ENCODE data around the gene CASP2.

CASP2 gene

DNA sequence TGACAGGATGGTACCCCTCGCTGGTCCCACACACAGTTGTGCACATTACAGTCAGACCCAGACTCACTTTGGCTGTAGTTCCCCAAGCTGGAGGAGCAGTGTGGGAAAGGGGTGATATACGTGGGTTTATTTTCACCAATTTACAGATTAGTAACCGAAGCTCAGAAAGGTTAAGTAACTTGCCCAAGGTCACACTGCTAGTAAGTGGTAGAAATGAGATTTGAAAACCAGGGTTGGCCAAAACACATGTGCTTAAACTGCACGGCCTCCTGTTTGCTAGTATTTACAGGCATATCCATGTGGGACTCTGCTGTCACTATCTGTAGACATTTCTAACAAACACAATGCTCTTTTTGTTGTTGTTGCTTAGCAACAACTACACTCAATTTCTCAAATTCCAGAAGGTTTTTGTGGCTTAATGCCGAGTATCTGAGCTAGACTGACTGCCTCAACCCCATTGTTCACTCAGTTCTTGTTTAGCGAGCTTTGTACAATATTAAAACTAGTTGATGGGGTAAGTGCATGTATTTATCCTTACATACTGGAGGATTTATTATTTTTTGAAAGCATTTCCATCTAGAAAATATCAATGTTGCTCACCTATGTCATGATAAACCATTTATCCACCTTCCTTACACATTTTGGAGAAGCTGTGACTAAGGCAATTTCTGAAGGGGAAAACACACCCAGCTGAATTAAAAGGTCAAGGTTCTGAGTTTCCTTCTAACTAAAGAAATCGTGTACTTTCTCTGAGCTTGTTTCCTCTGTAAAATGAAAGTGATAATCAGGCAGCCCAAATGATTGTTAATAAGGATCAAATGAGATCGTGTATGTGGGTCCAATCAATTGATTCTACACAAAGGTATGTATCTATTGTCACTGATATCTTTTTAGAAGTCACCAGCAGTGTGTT is 8.7 kb upstream of the CASP2 start:
- H3K4me3 Mint-ChIP-seq: no peak overlapping the region
- H3K36me3 Mint-ChIP-seq (ENCODE audit: low read depth): no peaks in the 10 kb centered on the region
- no peaks in the 10 kb centered on the region for H3K27me3 Mint-ChIP-seq
- intact Hi-C loops (cut with micrococcal nuclease): no loop called here
- no peak overlapping the region for H3K27ac Mint-ChIP-seq
- H3K4me1 Mint-ChIP-seq (ENCODE audit: low read depth): peaks cover 23% of the 10 kb centered on the region
- H3K9me3 Mint-ChIP-seq: no peaks in the 10 kb centered on the region

DNA sequence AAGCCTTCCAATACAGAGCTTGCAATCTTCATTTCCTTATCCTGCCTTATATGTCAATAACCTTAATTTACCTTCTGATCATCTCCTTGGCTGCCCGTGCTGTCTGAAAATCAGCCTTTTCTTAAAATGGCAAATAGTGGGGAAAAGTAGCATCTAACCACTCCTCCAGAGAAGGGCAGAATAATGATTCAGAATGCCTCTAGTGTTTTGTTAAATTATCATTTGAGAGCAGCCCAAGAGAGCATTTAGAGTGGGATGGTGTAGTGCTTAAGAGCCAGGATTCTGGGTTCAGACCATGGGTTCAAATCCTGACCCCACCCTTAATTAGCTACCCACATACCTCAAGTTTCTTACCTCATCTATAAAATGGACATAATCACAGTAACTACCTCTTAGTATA is 8.0 kb upstream of the CASP2 start:
- H3K4me1 Mint-ChIP-seq (ENCODE audit: low read depth): peaks cover 28% of the 10 kb centered on the region
- no peaks in the 10 kb centered on the region for H3K27me3 Mint-ChIP-seq
- H3K27ac Mint-ChIP-seq: no peak overlapping the region
- no peaks in the 10 kb centered on the region for H3K36me3 Mint-ChIP-seq (ENCODE audit: low read depth)
- H3K9me3 Mint-ChIP-seq: no peaks in the 10 kb centered on the region
- no peak overlapping the region for H3K4me3 Mint-ChIP-seq
- intact Hi-C loops (cut with micrococcal nuclease): no loop called here

GRCh38 chr7:143280566-143280965 is 7.6 kb upstream of the CASP2 start:
- intact Hi-C loops (cut with micrococcal nuclease): no loop called here

DNA sequence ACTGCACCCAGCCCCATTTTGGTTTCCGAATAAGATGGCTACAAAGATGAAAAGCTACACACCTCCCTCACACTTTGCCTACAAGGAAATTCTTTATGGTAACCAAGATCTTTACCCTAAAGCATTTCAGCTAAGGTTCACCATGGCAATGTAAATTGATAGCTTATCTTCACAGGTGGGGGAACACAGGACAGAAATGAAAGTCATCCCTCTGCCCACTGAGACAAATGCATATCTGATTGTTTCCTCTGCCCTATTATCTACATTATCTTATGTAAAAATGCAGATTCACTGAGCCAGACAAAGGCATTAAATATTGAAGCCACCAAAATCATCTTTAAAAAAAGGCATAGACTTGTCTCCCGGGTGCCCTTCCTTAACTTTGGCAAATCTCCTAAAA is 6.6 kb upstream of the CASP2 start:
- intact Hi-C loops (cut with micrococcal nuclease): no loop called here
- no peaks in the 10 kb centered on the region for H3K36me3 Mint-ChIP-seq (ENCODE audit: low read depth)

More at GRCh38 chr7:143280566-143280965, 7.6 kb upstream of the CASP2 start:
- no peaks in the 10 kb centered on the region for H3K9me3 Mint-ChIP-seq
- H3K4me1 Mint-ChIP-seq (ENCODE audit: low read depth): peaks cover 28% of the 10 kb centered on the region
- no peaks in the 10 kb centered on the region for H3K27me3 Mint-ChIP-seq
- H3K4me3 Mint-ChIP-seq: no peak overlapping the region
- H3K27ac Mint-ChIP-seq: no peak overlapping the region
- no peaks in the 10 kb centered on the region for H3K36me3 Mint-ChIP-seq (ENCODE audit: low read depth)

DNA sequence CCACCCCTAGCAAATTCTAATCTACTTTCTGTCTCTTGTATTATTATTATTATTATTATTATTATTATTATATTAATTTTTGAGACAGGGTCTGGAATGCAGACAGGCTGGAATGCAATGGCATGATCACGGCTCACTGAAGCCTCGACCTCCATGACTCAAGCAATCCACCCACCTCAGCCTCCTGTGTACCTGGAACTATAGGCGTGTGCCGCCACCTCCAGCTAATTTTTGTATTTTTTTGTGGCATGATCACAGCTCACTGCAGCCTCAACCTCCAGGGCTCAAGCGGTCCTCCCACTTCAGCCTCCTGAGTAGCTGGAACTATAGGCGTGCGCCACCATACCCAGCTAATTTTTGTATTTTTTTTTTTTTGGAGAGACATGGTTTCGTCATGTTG is 6.0 kb upstream of the CASP2 start:
- no peaks in the 10 kb centered on the region for H3K9me3 Mint-ChIP-seq
- H3K4me3 Mint-ChIP-seq: no peak overlapping the region
- no peak overlapping the region for H3K27ac Mint-ChIP-seq
- no peaks in the 10 kb centered on the region for H3K27me3 Mint-ChIP-seq
- peaks cover 28% of the 10 kb centered on the region for H3K4me1 Mint-ChIP-seq (ENCODE audit: low read depth)
- H3K36me3 Mint-ChIP-seq (ENCODE audit: low read depth): no peaks in the 10 kb centered on the region
- intact Hi-C loops (cut with micrococcal nuclease): no loop called here

More for the DNA sequence above, 6.6 kb upstream of the CASP2 start:
- no peak overlapping the region for H3K27ac Mint-ChIP-seq
- H3K4me1 Mint-ChIP-seq (ENCODE audit: low read depth): peaks cover 28% of the 10 kb centered on the region
- no peak overlapping the region for H3K4me3 Mint-ChIP-seq
- no peaks in the 10 kb centered on the region for H3K27me3 Mint-ChIP-seq
- no peaks in the 10 kb centered on the region for H3K9me3 Mint-ChIP-seq

GRCh38 chr7:143283381-143283780 is 4.8 kb upstream of the CASP2 start:
- intact Hi-C loops (cut with micrococcal nuclease): no loop called here
- H3K27ac Mint-ChIP-seq: no peak overlapping the region
- peaks cover 4% of the 10 kb centered on the region for H3K36me3 Mint-ChIP-seq (ENCODE audit: low read depth)
- H3K4me3 Mint-ChIP-seq: no peak overlapping the region
- no peaks in the 10 kb centered on the region for H3K27me3 Mint-ChIP-seq
- peaks cover 36% of the 10 kb centered on the region for H3K4me1 Mint-ChIP-seq (ENCODE audit: low read depth)
- H3K9me3 Mint-ChIP-seq: no peaks in the 10 kb centered on the region

DNA sequence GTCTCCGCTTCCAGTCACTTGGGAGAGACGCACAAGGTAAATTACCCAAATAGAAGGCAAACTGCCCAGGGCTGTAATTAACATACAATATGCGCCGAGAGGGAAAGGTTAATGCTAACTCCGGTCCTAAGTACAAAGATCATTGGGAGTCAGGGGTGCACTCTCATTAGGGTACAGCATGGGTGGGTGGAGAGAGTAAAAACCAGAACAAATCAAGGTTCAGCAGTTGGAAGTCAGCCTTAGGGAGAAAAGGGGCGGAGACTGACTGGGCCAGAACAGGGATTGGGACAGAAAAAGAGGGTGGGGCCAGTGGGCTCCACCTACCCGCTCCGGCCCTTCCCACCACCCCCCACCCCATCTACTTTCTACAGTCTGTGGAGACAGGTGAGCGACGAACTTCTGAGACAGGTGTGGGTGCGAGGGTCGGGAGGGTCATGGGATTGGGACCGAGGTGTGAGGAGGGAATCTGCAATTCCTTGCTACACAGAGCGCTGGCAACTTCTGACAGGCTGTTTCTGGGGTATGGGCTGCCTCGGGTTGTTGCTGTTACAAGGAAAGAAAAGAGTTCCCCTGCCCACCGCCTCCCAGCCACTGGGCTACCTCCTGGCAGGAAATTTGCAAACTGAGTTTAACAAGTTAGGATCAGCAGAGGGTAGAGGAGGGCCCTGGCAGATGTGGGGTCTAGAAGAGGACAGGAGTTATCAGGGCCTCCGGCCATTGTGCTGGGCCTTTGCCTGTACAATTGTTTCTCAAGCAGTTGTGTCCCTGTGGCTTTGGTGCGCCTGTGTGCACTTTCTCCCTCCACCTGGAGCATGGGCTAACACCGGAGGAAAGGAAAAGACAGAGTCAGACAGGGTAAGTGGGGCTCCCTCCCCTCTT is 3.3 kb upstream of the CASP2 start, which contains the start of gene TMEM139:
TMEM139 (plus strand) TSS at position 368 of the 879 bp plus-strand sequence. CDS start 1,000 bp downstream, outside the sequence.
- Mint-ChIP-seq H3K36me3 (ENCODE audit: low read depth) (peaks cover 12% of the 10 kb centered on the region), H3K4me1 (ENCODE audit: low read depth) (peaks cover 44% of the 10 kb centered on the region), H3K27me3 (no peaks in the 10 kb centered on the region), H3K9me3 (no peaks in the 10 kb centered on the region), H3K27ac (no peak within 1 kb of the TSS), H3K4me3 (no peak within 1 kb of the TSS)
- intact Hi-C loops (cut with micrococcal nuclease): no loop called here

DNA sequence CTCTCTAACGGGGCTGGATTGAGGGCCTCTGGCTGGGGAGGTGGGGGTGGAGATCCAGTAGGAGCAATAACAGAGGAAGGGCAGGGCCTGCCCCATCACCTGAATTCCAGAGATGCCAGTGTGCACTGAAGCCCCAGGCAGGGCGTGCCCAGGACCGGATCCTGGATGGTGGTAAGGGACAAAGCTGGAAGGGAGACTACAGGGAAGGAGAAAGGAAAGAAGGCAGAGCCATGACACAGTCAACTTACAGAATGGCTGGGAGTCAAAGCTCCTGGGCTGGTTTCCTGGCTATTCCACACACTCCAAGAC is 2.7 kb upstream of the CASP2 start:
- Mint-ChIP-seq H3K27me3 (no peaks in the 10 kb centered on the region), H3K9me3 (no peaks in the 10 kb centered on the region), H3K36me3 (ENCODE audit: low read depth) (peaks cover 14% of the 10 kb centered on the region), H3K27ac (no peak overlapping the region), H3K4me3 (no peak overlapping the region), H3K4me1 (ENCODE audit: low read depth) (peaks cover 41% of the 10 kb centered on the region)
- intact Hi-C loops (cut with micrococcal nuclease): no loop called here

GRCh38 chr7:143285806-143286521 is 2.2 kb upstream of the CASP2 start:
- no peaks in the 10 kb centered on the region for H3K27me3 Mint-ChIP-seq

GRCh38 chr7:143286522-143286890 is 1.6 kb upstream of the CASP2 start:
- no peaks in the 10 kb centered on the region for H3K27me3 Mint-ChIP-seq
- H3K27ac Mint-ChIP-seq: peak overlapping the region; percentile 40
- H3K4me1 Mint-ChIP-seq (ENCODE audit: low read depth): peaks cover 43% of the 10 kb centered on the region
- intact Hi-C loops (cut with micrococcal nuclease): no loop called here
- H3K36me3 Mint-ChIP-seq (ENCODE audit: low read depth): peaks cover 20% of the 10 kb centered on the region
- no peaks in the 10 kb centered on the region for H3K9me3 Mint-ChIP-seq
- no peak overlapping the region for H3K4me3 Mint-ChIP-seq

More at GRCh38 chr7:143285806-143286521, 2.2 kb upstream of the CASP2 start:
- Mint-ChIP-seq H3K9me3 (no peaks in the 10 kb centered on the region), H3K4me3 (no peak overlapping the region), H3K4me1 (ENCODE audit: low read depth) (peaks cover 38% of the 10 kb centered on the region), H3K27ac (no peak overlapping the region), H3K36me3 (ENCODE audit: low read depth) (peaks cover 14% of the 10 kb centered on the region)
- intact Hi-C loops (cut with micrococcal nuclease): no loop called here

DNA sequence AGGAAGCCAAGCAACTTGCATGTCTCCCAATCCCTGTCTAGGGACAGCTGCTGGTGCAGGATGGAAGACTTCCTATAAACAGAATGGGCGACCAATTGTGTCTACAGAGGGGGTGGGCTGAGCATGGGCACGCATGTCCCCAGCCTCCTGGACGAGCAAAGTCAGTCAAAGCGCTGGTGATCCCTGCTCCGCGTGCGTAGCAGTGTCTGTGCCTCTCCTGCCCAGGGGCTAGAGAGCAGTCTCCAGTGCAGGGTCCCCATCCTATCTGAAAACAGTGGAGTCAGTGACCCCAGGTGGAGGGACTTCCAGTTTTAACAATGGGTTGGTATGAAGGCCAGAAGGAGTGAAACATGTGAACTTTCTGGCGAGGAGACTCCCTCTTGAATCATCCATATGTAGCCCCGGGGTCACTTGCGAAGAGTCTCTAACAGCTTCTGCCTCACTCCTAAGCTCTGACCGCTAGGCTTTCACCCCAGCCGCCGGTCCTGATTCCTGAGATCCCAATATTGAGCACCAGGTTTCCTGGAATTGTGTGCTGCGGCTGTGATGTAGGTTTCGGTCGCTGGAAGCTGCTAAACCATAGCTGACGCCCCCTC is 714 bp upstream of the CASP2 start:
- Mint-ChIP-seq H3K27me3 (no peaks in the 10 kb centered on the region), H3K4me1 (ENCODE audit: low read depth) (peaks cover 47% of the 10 kb centered on the region), H3K36me3 (ENCODE audit: low read depth) (peaks cover 29% of the 10 kb centered on the region), H3K27ac (peak overlapping the region; percentile 91), H3K4me3 (peak overlapping the region; percentile 97), H3K9me3 (no peaks in the 10 kb centered on the region)
- intact Hi-C loops (cut with micrococcal nuclease): no loop called here

GRCh38 chr7:143288836-143289235 is 685 bp downstream of the CASP2 start:
- Mint-ChIP-seq H3K4me3 (peak overlapping the region; percentile 97), H3K9me3 (no peaks in the 10 kb centered on the region), H3K27ac (peak overlapping the region; percentile 91), H3K4me1 (ENCODE audit: low read depth) (peaks cover 46% of the 10 kb centered on the region), H3K36me3 (ENCODE audit: low read depth) (peaks cover 43% of the 10 kb centered on the region), H3K27me3 (no peaks in the 10 kb centered on the region)
- intact Hi-C loops (cut with micrococcal nuclease): no loop called here

DNA sequence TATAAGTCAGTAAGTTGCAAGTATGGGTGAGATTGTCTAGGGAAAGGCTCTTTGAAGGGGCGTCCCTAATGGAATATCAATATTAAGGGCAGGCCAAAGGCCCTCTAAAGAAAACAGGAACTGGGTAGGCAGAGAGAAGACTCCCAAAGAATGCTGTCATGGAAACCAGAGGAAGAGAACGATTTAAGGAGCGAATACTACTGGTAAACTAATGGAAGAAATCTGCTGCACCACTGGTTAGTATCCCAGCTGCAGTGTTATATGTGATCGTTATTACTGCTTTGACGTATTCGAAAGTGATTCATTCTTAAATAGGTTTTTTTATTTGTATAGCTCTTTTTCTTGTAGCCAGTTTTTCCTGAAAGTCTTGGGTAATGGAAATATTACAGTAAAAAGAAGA is 1.3 kb downstream of the CASP2 start:
- Mint-ChIP-seq H3K9me3 (no peaks in the 10 kb centered on the region), H3K36me3 (ENCODE audit: low read depth) (peaks cover 49% of the 10 kb centered on the region), H3K27me3 (no peaks in the 10 kb centered on the region), H3K27ac (peak overlapping the region; percentile 91), H3K4me1 (ENCODE audit: low read depth) (peaks cover 46% of the 10 kb centered on the region), H3K4me3 (peak overlapping the region; percentile 97)
- intact Hi-C loops (cut with micrococcal nuclease): no loop called here
